ENCODE measurements around the gene GAGE12C. TPM values are rescaled to one million over a fixed set of nuclear protein-coding genes. Genes with fewer than 3 reads are reported as not detected.
"Not testable (repeated sequence)": the region's sequence is repeated elsewhere in the genome, so short reads cannot be mapped to it uniquely, and the experiment has no call there.

GAGE12C gene
- not detected in 2 replicates for total RNA-seq (2012; rRNA removed)

GRCh38 chrX:49531877-49532276 lies at the start of gene GAGE12C:
Gene GAGE12C, plus strand, starts transcription at chrX:49532177. Its CDS starts 1,155 bp downstream, at chrX:49533332.
- H3K4me2 ChIP-seq (ENCODE audit: low read length); H3K4me1 ChIP-seq (ENCODE audit: control insufficient read depth, insufficient read depth, low read length); H3K27me3 ChIP-seq (ENCODE audit: control insufficient read depth, insufficient read depth, low read length); H3K9me3 ChIP-seq (replicated peaks; ENCODE audit: low read length); H3K36me3 ChIP-seq (ENCODE audit: insufficient read depth, low read length); H3K9ac ChIP-seq (ENCODE audit: low read depth, low read length); H3K4me3 ChIP-seq (ENCODE audit: low read length): not testable (repeated sequence)

- H3K4me1 ChIP-seq (ENCODE audit: control insufficient read depth, insufficient read depth, low read length); H3K4me3 ChIP-seq (ENCODE audit: low read length); H3K9ac ChIP-seq (ENCODE audit: low read depth, low read length); H3K36me3 ChIP-seq (ENCODE audit: insufficient read depth, low read length); H3K27me3 ChIP-seq (ENCODE audit: control insufficient read depth, insufficient read depth, low read length); H3K4me2 ChIP-seq (ENCODE audit: low read length); H3K9me3 ChIP-seq (replicated peaks; ENCODE audit: low read length): not testable (repeated sequence)
These were observed 9.5 kb downstream of the GAGE12C start, which contains the start of gene GAGE12D for GRCh38 chrX:49541433-49541832. Gene GAGE12D, plus strand, starts transcription at chrX:49541733. Its CDS starts 1,155 bp downstream, at chrX:49542888.

GRCh38 chrX:49550989-49551388 lies 19.0 kb downstream of the GAGE12C start, which contains the start of gene GAGE12E:
Gene GAGE12E, plus strand, starts transcription at chrX:49551289. Its CDS starts 1,155 bp downstream, at chrX:49552444.
- not testable (repeated sequence) for H3K9me3 ChIP-seq (replicated peaks; ENCODE audit: low read length); H3K4me1 ChIP-seq (ENCODE audit: control insufficient read depth, insufficient read depth, low read length); H3K4me2 ChIP-seq (ENCODE audit: low read length); H3K27me3 ChIP-seq (ENCODE audit: control insufficient read depth, insufficient read depth, low read length); H3K36me3 ChIP-seq (ENCODE audit: insufficient read depth, low read length); H3K9ac ChIP-seq (ENCODE audit: low read depth, low read length); H3K4me3 ChIP-seq (ENCODE audit: low read length)

GRCh38 chrX:49560542-49560941 lies 28.6 kb downstream of the GAGE12C start, which contains the start of gene GAGE12F:
Gene GAGE12F, plus strand, starts transcription at chrX:49560842. Its CDS starts 1,155 bp downstream, at chrX:49561997.
- H3K9ac ChIP-seq (ENCODE audit: low read depth, low read length); H3K36me3 ChIP-seq (ENCODE audit: insufficient read depth, low read length); H3K4me3 ChIP-seq (ENCODE audit: low read length); H3K27me3 ChIP-seq (ENCODE audit: control insufficient read depth, insufficient read depth, low read length); H3K4me1 ChIP-seq (ENCODE audit: control insufficient read depth, insufficient read depth, low read length); H3K9me3 ChIP-seq (replicated peaks; ENCODE audit: low read length); H3K4me2 ChIP-seq (ENCODE audit: low read length): not testable (repeated sequence)

- H3K4me2 ChIP-seq (ENCODE audit: low read length); H3K4me3 ChIP-seq (ENCODE audit: low read length); H3K27me3 ChIP-seq (ENCODE audit: control insufficient read depth, insufficient read depth, low read length); H3K36me3 ChIP-seq (ENCODE audit: insufficient read depth, low read length); H3K4me1 ChIP-seq (ENCODE audit: control insufficient read depth, insufficient read depth, low read length); H3K9ac ChIP-seq (ENCODE audit: low read depth, low read length); H3K9me3 ChIP-seq (replicated peaks; ENCODE audit: low read length): not testable (repeated sequence)
These were observed 36.8 kb downstream of the GAGE12C start for GRCh38 chrX:49568728-49569127.

- H3K9me3 ChIP-seq (replicated peaks; ENCODE audit: low read length); H3K4me3 ChIP-seq (ENCODE audit: low read length); H3K9ac ChIP-seq (ENCODE audit: low read depth, low read length); H3K4me1 ChIP-seq (ENCODE audit: control insufficient read depth, insufficient read depth, low read length); H3K27me3 ChIP-seq (ENCODE audit: control insufficient read depth, insufficient read depth, low read length); H3K4me2 ChIP-seq (ENCODE audit: low read length); H3K36me3 ChIP-seq (ENCODE audit: insufficient read depth, low read length): not testable (repeated sequence)
These were observed 37.2 kb downstream of the GAGE12C start for GRCh38 chrX:49569152-49569551.

GRCh38 chrX:49570100-49570499 lies 38.1 kb downstream of the GAGE12C start, which contains the start of gene GAGE12G:
Gene GAGE12G, plus strand, starts transcription at chrX:49570400. Its CDS starts 1,155 bp downstream, at chrX:49571555.
- not testable (repeated sequence) for H3K27me3 ChIP-seq (ENCODE audit: control insufficient read depth, insufficient read depth, low read length); H3K4me2 ChIP-seq (ENCODE audit: low read length); H3K9me3 ChIP-seq (replicated peaks; ENCODE audit: low read length); H3K4me1 ChIP-seq (ENCODE audit: control insufficient read depth, insufficient read depth, low read length); H3K9ac ChIP-seq (ENCODE audit: low read depth, low read length); H3K36me3 ChIP-seq (ENCODE audit: insufficient read depth, low read length); H3K4me3 ChIP-seq (ENCODE audit: low read length)

GRCh38 chrX:49579649-49580048 lies 47.7 kb downstream of the GAGE12C start, which contains the start of gene GAGE12H:
Gene GAGE12H, plus strand, starts transcription at chrX:49579949. Its CDS starts 1,155 bp downstream, at chrX:49581104.
- not testable (repeated sequence) for H3K9ac ChIP-seq (ENCODE audit: low read depth, low read length); H3K36me3 ChIP-seq (ENCODE audit: insufficient read depth, low read length); H3K4me3 ChIP-seq (ENCODE audit: low read length); H3K27me3 ChIP-seq (ENCODE audit: control insufficient read depth, insufficient read depth, low read length); H3K9me3 ChIP-seq (replicated peaks; ENCODE audit: low read length); H3K4me1 ChIP-seq (ENCODE audit: control insufficient read depth, insufficient read depth, low read length); H3K4me2 ChIP-seq (ENCODE audit: low read length)

Small RNAs within 50 kb of the gene (small RNA-seq; reads per million reads assigned to genes)
- not detected for gene GAGE12B

Data from skeletal muscle satellite cell (primary cell).